Effector memory CD4-positive, alpha-beta T cell (primary cell): ENCODE measurements around the gene SCAI.
"Not testable (repeated sequence)": the region's sequence is repeated elsewhere in the genome, so short reads cannot be mapped to it uniquely, and the experiment has no call there.

Experiments
- DNase-seq, 3 donors: peaks; one replicate each; pipeline ENCODE4 v3.0.0-alpha.2; 2020
- H3K27ac ChIP-seq: 2 replicates; pipeline ENCODE4 v1.7.0; 2013; ENCODE audit warnings: mild to moderate bottlenecking, low read length, moderate library complexity; ENCODE audit not compliant: insufficient read depth, poor library complexity, severe bottlenecking
- H3K27me3 ChIP-seq: replicated peaks from 2 replicates; pipeline ENCODE4 v1.7.0; 2013; ENCODE audit warnings: mild to moderate bottlenecking, low read length; ENCODE audit not compliant: insufficient read depth, control insufficient read depth, poor library complexity, severe bottlenecking
- H3K36me3 ChIP-seq: 2 replicates; pipeline ENCODE4 v1.7.0; 2013; ENCODE audit warnings: mild to moderate bottlenecking, low read length, moderate library complexity; ENCODE audit not compliant: control insufficient read depth, insufficient read depth
- H3K4me1 ChIP-seq: 2 replicates; pipeline ENCODE4 v1.7.0; 2013; ENCODE audit warnings: low read length, mild to moderate bottlenecking; ENCODE audit not compliant: control insufficient read depth, insufficient read depth, poor library complexity, severe bottlenecking
- H3K4me3 ChIP-seq: 2 replicates; pipeline ENCODE4 v1.7.0; 2013; ENCODE audit warnings: low read length, low read depth, mild to moderate bottlenecking; ENCODE audit not compliant: insufficient read depth, poor library complexity, severe bottlenecking
- H3K9me3 ChIP-seq: 2 replicates; pipeline ENCODE4 v1.7.0; 2013; ENCODE audit warnings: mild to moderate bottlenecking, low read length, moderate library complexity; ENCODE audit not compliant: control insufficient read depth

The SCAI gene

DNA sequence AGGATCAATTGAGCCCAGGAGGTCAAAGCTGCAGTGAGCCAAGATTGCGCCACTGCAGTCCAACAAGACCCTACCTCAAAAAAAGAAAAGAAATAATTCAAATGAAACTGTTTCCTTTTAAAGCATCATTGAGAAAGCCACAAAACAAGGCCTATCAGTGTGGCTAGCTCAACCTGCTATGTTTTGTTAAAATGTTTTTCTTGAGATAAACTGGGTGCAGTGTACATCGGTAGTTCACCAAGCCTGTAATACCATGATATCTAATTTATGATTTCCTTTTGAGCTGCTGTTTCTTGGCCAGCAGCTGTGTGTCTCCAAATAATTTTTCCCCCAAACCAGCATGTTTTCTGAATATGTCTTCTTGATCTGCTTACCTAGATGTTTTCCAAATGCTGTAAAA, 105.2 kb downstream of the SCAI start:
- H3K4me1 ChIP-seq = no peaks in the 10 kb centered on the region
- H3K9me3 ChIP-seq = no peaks in the 10 kb centered on the region
- no peak overlapping the region for H3K4me3 ChIP-seq
- no peaks in the 10 kb centered on the region for H3K36me3 ChIP-seq
- DNase-seq = no peak
- no peaks in the 10 kb centered on the region for H3K27me3 ChIP-seq
- H3K27ac ChIP-seq = no peak overlapping the region

DNA sequence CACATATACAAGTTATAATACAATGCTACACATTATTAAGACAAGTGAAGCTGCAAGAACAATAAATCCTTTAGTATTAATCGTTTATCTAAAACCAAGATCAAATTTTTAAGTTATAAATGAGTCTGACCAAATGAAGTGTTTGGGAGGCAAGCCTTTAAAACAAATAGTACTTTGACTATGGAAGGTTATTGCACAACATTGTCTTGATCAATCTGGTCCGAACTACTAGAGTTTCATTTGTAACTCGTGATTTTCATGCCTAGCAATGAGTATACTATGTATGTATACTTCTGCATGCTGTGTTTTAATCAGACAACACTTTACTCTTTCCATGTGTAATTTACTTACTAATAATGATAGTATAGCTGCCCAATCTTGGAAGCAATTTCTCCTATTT, 115.3 kb downstream of the SCAI start:
- Histone ChIP-seq H3K4me3 (no peak overlapping the region), H3K4me1 (no peaks in the 10 kb centered on the region), H3K36me3 (peaks cover 9% of the 10 kb centered on the region), H3K27me3 (no peaks in the 10 kb centered on the region), H3K9me3 (no peaks in the 10 kb centered on the region), H3K27ac (no peak overlapping the region)
- no peak for DNase-seq

DNA sequence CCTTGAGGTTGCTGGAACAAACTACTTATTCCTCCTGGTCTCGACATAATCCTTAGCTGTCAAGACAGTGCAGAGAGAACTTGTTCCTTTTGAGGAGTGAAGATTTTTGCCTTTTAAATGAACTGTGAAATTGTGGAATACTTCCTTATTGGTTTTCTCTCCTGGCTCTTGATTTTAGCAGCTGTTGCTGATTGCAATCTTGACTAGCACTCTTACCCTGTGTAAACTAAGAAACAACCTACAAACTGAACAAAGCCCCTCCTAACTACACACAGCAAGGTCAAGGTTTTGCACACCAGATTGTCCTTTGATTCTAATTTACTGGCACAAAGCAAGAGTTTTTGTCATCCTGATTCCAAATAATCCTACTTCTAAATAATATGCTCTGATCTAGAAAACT, 118.4 kb downstream of the SCAI start:
- H3K36me3 ChIP-seq = peaks cover 9% of the 10 kb centered on the region
- H3K4me1 ChIP-seq = no peaks in the 10 kb centered on the region
- no peaks in the 10 kb centered on the region for H3K9me3 ChIP-seq
- no peak overlapping the region for H3K27ac ChIP-seq
- DNase-seq = no peak
- no peak overlapping the region for H3K4me3 ChIP-seq
- no peaks in the 10 kb centered on the region for H3K27me3 ChIP-seq

DNA sequence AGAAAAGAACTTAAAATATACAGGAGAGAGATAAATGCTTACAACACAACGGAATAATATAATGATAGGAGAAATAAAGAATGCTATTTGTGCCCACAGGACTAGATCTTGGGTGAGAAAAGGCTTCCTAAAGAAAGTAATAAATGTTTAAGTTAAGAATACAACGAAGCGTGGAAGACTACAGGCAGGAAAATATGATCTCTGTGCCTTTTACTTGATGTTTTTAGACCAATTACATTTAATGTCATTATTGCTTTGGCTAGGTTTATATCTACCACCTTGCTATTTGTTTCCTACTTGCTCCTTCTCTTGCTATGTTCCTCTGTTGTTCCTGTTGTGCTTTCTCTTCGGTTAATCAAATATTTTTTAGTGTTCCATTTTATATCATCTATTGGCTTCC, 122.3 kb downstream of the SCAI start:
- Histone ChIP-seq H3K4me1 (no peaks in the 10 kb centered on the region), H3K4me3 (no peak overlapping the region), H3K36me3 (peaks cover 9% of the 10 kb centered on the region), H3K27ac (no peak overlapping the region), H3K9me3 (no peaks in the 10 kb centered on the region), H3K27me3 (no peaks in the 10 kb centered on the region)
- no peak for DNase-seq

DNA sequence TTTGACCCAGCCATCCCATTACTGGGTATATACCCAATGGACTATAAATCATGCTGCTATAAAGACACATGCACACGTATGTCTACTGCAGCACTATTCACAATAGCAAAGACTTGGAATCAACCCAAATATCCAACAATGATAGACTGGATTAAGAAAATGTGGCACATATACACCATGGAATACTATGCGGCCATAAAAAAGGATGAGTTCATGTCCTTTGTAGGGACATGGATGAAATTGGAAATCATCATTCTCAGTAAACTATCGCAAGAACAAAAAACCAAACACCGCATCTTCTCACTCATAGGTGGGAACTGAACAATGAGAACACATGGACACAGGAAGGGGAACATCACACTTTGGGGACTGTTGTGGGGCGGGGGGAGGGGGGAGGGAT, 127.7 kb downstream of the SCAI start:
- not testable (repeated sequence) for H3K4me3 ChIP-seq, DNase-seq, H3K27ac ChIP-seq, H3K4me1 ChIP-seq, H3K27me3 ChIP-seq, H3K36me3 ChIP-seq, H3K9me3 ChIP-seq

DNA sequence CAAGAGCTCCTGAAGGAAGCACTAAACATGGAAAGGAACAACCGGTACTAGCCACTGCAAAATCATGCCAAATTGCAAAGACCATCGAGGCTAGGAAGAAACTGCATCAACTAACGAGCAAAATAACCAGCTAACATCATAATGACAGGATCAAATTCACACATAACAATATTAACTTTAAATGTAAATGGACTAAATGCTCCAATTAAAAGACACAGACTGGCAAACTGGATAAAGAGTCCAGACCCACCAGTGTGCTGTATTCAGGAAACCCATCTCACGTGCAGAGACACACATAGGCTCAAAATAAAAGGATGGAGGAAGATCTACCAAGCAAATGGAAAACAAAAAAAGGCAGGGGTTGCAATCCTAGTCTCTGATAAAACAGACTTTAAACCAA, 131.3 kb downstream of the SCAI start:
- DNase-seq, H3K27ac ChIP-seq, H3K27me3 ChIP-seq, H3K4me1 ChIP-seq, H3K36me3 ChIP-seq, H3K4me3 ChIP-seq, H3K9me3 ChIP-seq: not testable (repeated sequence)

DNA sequence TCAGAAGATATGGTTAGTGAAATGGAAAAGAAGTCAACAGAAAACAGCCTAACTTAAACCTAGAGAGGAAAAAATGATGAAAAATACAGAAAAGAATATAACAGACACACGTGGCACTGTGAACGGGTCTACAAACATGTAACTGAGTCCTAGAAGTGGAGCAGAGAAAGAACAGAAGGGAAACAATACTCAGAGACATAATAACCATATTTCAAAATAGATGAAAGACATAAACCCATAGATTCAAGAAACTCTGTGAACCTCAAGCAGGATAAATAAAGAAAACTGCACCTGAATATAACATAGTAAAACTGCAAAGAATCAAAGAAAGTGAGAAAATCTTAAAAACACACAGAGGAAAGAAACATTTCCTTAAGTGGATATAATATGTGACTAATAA, 134.7 kb downstream of the SCAI start:
- H3K36me3 ChIP-seq = no peaks in the 10 kb centered on the region
- no peak overlapping the region for H3K27ac ChIP-seq
- no peak for DNase-seq
- no peaks in the 10 kb centered on the region for H3K9me3 ChIP-seq
- H3K4me1 ChIP-seq = no peaks in the 10 kb centered on the region
- no peaks in the 10 kb centered on the region for H3K27me3 ChIP-seq
- no peak overlapping the region for H3K4me3 ChIP-seq

DNA sequence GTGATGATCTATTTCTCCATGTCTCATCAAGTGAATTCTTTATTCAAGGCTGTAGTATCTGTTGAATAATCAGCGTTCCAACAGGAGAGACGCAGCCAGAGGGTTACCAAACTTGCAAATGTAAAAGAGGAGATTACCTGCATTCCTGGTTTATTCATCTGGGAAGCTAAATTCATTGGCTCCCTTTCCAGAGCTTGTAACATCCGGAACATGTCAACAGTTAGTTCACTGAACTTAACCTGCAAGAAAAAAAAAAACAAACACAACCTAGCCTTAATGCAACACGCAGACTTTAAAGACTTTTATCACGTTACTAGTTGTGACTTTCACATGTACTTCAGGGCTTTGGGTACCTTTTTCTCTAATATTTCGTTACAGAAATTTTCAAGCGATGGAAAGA, 140.0 kb downstream of the SCAI start:
- H3K36me3 ChIP-seq = no peaks in the 10 kb centered on the region
- H3K27me3 ChIP-seq = no peaks in the 10 kb centered on the region
- DNase-seq = no peak
- no peak overlapping the region for H3K4me3 ChIP-seq
- H3K4me1 ChIP-seq = no peaks in the 10 kb centered on the region
- H3K27ac ChIP-seq = no peak overlapping the region
- no peaks in the 10 kb centered on the region for H3K9me3 ChIP-seq

DNA sequence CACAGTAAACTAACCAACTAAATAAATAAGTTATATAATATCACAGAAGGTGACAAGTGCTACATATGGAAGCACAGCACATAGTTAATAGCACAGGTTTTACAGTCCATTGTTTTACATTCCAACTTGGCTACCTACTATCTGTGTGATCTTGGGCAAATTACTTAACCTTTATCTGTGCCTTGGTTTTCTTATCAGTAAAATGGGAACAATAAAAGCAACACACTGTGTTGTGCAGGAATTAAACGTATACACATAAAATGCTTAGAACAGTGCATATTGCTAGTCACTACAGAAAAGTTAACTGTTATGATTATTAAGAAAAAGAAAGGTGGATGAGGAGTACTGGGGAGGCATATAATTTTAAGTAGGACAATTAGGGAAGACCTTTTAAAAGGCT, 159.6 kb downstream of the SCAI start:
- Histone ChIP-seq H3K27ac (no peak overlapping the region), H3K4me1 (no peaks in the 10 kb centered on the region), H3K4me3 (no peak overlapping the region), H3K36me3 (no peaks in the 10 kb centered on the region), H3K27me3 (no peaks in the 10 kb centered on the region), H3K9me3 (no peaks in the 10 kb centered on the region)
- no peak for DNase-seq

DNA sequence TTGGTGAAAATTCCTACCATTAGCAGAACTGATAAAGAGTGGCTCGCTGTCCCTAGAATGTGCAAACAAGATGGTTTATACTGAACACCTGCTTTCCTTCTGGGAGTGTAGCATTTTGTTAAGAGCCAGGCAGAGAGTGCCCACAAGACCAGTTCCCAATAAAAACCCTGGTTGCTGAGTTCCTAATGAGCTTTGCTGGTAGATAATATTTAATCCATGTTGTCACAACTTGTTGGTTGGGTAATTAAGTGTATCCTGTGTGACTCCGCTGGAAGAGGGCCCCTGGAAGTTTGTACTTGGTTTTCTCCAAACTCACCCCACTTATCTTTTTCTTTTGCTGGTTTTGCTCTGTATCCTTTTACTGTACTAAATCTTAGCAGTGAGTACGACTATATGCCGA, 162.9 kb downstream of the SCAI start:
- no peaks in the 10 kb centered on the region for H3K27me3 ChIP-seq
- no peak for DNase-seq
- H3K36me3 ChIP-seq = no peaks in the 10 kb centered on the region
- no peak overlapping the region for H3K4me3 ChIP-seq
- H3K4me1 ChIP-seq = no peaks in the 10 kb centered on the region
- H3K27ac ChIP-seq = no peak overlapping the region
- H3K9me3 ChIP-seq = no peaks in the 10 kb centered on the region

DNA sequence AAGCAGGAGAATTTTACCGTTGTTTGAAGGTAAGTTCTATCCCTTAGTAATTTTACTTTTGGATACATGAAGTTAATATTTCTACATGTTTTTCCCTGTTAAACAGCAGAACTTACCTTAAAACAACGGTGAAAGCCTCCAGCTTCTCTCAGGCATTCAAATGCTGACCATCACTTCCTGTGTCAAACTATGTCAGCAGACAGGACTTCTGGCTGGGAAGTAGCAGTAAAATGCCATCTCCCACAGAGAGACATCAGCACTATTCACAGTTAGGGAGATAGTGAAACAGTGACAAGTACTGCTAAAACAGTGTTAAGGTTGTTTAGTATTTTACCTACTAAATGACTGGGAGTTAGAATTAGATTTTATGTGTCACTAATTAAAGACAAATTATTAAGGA, 168.2 kb downstream of the SCAI start:
- H3K9me3 ChIP-seq = no peaks in the 10 kb centered on the region
- no peaks in the 10 kb centered on the region for H3K4me1 ChIP-seq

More for the DNA sequence above, 168.2 kb downstream of the SCAI start:
- Histone ChIP-seq H3K36me3 (peaks cover 4% of the 10 kb centered on the region), H3K27ac (no peak overlapping the region), H3K27me3 (no peaks in the 10 kb centered on the region), H3K4me3 (no peak overlapping the region)
- DNase-seq = no peak
